SK-N-MC (cell line): Measurements from ENCODE around the gene THOP1.
A peak's percentile ranks its signal among the peaks of the same experiment; 100 is the strongest.

ENCODE experiments used
- DNase-seq: peaks from one replicate; pipeline ENCODE4 v3.0.0-alpha.2; 2011; ENCODE audit warnings: low read depth, low spot score
- H3K27ac ChIP-seq: fragments of 200-600 bp; sonication (generic); 2 replicates; pipeline ENCODE4 v1.5.1; 2016; ENCODE audit warnings: mixed run types
- H3K36me3 ChIP-seq: fragments of 200-600 bp; sonication (generic); 2 replicates; pipeline ENCODE4 v1.6.1; 2017; ENCODE audit warnings: antibody characterized with exemption, low read length, mixed read lengths; ENCODE audit not compliant: insufficient read depth
- H3K4me3 ChIP-seq: fragments of 200-600 bp; sonication (generic); 2 replicates; pipeline ENCODE4 v1.5.1; 2016
- H3K9ac ChIP-seq: fragments of 200-600 bp; sonication (generic); 2 replicates; pipeline ENCODE4 v1.8.0; 2017; ENCODE audit warnings: mixed run types, mixed read lengths; ENCODE audit not compliant: insufficient read length
- H3K9me3 ChIP-seq: fragments of 200-600 bp; sonication (generic); 2 replicates; pipeline ENCODE4 v1.6.1; 2017; ENCODE audit warnings: low read depth, mild to moderate bottlenecking, antibody characterized with exemption, low read length, moderate library complexity, mixed read lengths
- EZH2 ChIP-seq: fragments of 200-600 bp; sonication (generic); IDR thresholded peaks from one replicate; pipeline ENCODE4 v1.6.1; 2017; ENCODE audit warnings: antibody characterized with exemption
- FOXP2 ChIP-seq: optimal IDR thresholded peaks from 2 replicates; pipeline ENCODE3; 2011; ENCODE audit warnings: mild to moderate bottlenecking, moderate library complexity; ENCODE audit not compliant: insufficient read depth; ENCODE audit errors: extremely low read length, control extremely low read depth
- POLR2AphosphoS5 ChIP-seq: IDR thresholded peaks from 2 replicates; pipeline ENCODE4 v1.6.1; 2012; ENCODE audit warnings: mild to moderate bottlenecking, low read depth, low read length, borderline replicate concordance

The THOP1 gene

DNA sequence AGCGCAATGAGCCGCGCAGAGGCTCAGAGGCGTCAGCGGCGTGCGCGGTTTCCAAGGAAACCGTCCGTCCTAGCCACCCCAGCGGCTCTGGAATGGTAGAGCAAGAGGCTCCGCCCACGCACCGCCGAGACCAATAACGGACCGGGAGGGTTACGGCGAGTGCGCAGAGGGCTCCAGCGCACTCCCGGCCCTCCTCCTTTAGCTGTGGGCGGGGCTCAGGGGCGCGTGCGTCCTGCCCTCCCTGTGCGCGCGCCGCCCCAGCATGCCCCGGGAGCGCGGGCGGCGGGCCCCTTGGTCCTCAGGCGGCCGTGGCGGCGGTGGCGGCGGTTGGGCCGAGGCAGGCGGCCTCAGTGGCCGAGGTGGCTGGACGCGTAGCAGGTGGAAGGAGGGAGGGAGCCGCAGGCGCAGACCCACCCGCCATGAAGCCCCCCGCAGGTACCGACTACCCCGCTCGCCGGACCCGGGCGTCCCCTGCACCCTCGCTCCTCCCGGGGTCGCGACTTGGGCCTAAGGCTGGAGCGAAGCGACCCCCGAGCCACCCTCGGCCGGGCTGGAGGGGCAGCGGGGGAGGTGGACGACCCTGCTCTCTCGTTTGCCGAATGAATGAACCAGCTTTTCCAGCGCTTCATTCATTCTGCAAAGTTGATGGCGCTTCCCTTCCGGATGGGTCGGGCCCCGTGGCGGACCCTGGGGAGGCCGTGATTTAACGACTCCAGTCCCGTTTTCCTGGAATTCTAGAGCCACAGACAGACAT lies at the start of gene THOP1:
THOP1 (plus strand) TSS at position 260 of the 754 bp plus-strand sequence; CDS start at position 420, 160 bp downstream.
- peak within 1 kb of the TSS; percentile 60; the same call in 1 of the 2 replicates for H3K27ac ChIP-seq

DNA sequence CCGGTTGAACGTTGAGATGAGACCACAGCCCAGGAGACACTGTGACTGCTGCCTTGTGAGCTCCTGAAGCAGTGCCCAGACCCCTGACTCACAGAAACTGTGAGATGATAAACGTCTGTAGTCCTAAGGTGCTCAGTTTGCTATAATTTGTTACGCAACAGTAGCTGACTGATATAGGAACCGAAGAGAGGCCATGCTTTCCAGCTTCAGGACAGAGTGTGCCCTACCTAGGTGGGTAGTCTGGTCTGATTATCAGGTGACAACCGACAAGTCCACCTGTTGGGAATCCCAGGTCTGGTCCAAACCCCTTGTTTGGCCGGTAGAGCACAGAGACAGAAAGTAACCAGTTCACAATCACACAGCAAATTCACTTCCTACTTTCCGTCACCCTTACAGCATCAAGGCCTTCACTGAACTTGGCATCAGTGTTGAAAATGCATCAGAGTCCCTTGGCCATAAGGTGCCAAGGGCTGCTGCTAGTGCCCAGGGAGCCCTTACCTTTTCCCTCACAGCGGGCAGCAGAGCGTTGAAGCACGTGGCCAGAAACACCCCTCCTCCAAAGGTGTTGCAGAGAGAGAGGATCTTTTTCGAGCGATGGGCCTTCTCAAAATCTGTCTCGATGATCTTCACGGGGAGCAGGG lies 48.6 kb upstream of the THOP1 start:
- no peak for DNase-seq
- H3K4me3 ChIP-seq = no peak overlapping the region
- peaks cover 8% of the 10 kb centered on the region; the same call in 1 of the 2 replicates for H3K36me3 ChIP-seq
- H3K9me3 ChIP-seq = no peaks in the 10 kb centered on the region
- TF ChIP-seq FOXP2 (no peak), POLR2AphosphoS5 (no peak), EZH2 (no peak)
- H3K27ac ChIP-seq = no peak overlapping the region
- H3K9ac ChIP-seq = no peak overlapping the region

More for the DNA sequence above, at the start of gene THOP1:
- Histone ChIP-seq H3K4me3 (peak within 1 kb of the TSS; percentile 99), H3K9me3 (no peaks in the 10 kb centered on the region), H3K36me3 (peaks cover 16% of the 10 kb centered on the region; the same call in 1 of the 2 replicates), H3K9ac (peak within 1 kb of the TSS; percentile 99)
- TF ChIP-seq FOXP2 = peak; percentile 49
- peak; percentile 55 for TF ChIP-seq POLR2AphosphoS5
- no peak for TF ChIP-seq EZH2
- DNase-seq = peak; percentile 87

DNA sequence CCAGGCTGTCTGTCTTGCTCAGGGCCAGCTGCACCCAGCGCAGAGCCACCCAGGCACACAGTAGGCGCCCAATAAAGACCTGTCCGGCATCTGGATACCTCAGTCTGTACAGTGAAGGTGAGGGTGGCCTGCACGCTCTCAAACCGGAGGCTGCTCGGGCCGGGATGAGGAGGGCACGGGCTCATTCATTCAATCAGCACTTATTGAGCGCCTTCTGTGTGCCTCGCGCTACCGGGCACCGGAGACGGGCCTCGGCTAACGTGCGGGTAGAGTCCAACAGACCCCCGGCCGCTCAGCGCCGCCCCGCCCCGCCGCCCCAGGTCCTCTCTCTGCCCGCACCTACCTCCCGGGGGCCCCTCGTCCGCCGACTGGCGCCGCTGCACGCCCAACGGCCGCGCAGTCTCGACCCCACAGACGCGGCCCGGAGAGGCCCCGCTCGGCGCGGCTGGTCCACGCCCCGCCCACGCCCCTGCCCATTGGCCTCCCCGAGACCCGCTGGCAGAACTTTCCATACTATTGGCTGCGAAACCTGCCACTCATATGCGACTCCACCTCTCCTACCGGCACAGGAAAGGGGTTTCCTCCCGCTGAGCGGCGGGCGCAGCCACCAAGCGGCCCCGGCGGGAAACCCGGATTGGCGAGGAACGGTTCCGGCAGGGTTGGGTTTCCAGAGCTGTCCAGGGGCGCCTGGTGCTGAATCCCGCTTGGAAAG lies 45.5 kb upstream of the THOP1 start, which contains the start of gene SLC39A3:
SLC39A3 (minus strand) TSS at position 416 of the 712 bp plus-strand sequence. CDS start 2,760 bp downstream, outside the sequence.
- no peak within 1 kb of the TSS for H3K27ac ChIP-seq
- H3K9me3 ChIP-seq = no peaks in the 10 kb centered on the region
- DNase-seq = peak; percentile 95
- peak within 1 kb of the TSS; percentile 93 for H3K4me3 ChIP-seq
- H3K9ac ChIP-seq = peak within 1 kb of the TSS; percentile 82
- H3K36me3 ChIP-seq = peaks cover 8% of the 10 kb centered on the region; the same call in 1 of the 2 replicates
- TF ChIP-seq POLR2AphosphoS5 (peak; percentile 54; the same call in 1 of the 2 replicates), FOXP2 (no peak)

DNA sequence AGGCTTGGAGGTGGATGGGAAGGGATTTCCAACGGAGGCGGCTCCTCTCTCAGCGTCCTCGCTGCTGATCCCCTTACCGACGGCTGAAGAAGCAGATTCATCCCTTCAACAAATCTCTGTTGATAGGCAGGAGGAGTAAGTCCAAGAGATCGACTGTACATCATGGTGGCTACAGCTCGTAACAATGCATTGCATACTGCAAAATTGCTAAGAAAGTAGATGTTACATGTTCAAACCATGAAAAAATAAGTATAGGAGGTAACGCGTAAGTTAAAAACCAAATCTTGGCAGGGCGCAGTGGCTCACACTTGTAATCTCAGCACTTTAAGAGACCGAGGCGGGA lies 45.0 kb upstream of the THOP1 start:
- no peak overlapping the region for H3K4me3 ChIP-seq
- DNase-seq = no peak
- no peak overlapping the region for H3K27ac ChIP-seq

DNA sequence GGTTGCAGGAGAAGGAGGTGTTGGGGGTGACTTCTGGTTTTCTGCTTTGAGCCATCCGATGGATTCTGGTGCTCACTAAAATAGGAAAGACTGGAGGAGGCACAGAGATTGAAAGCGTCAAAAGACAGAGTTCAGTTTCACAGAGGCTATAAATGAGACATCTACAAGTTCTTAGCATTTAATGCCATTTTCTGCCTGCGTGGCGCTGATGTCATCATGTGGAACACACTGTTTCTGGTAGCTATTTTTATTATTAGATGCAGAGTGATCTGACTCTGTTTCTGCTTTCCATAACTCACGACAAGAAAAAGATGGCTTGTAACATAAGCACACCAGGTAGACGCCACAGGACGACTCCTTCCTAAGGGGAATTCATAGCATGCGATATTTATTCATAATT lies 42.2 kb upstream of the THOP1 start:
- TF ChIP-seq POLR2AphosphoS5 (no peak), EZH2 (no peak), FOXP2 (no peak)
- no peaks in the 10 kb centered on the region for H3K9me3 ChIP-seq
- no peak overlapping the region for H3K9ac ChIP-seq
- H3K4me3 ChIP-seq = no peak overlapping the region
- no peak overlapping the region for H3K27ac ChIP-seq
- no peak for DNase-seq
- no peaks in the 10 kb centered on the region for H3K36me3 ChIP-seq

More for the DNA sequence above, 45.0 kb upstream of the THOP1 start:
- TF ChIP-seq POLR2AphosphoS5 (no peak), EZH2 (no peak), FOXP2 (no peak)
- no peak overlapping the region for H3K9ac ChIP-seq
- H3K36me3 ChIP-seq = peaks cover 8% of the 10 kb centered on the region; the same call in 1 of the 2 replicates
- no peaks in the 10 kb centered on the region for H3K9me3 ChIP-seq

DNA sequence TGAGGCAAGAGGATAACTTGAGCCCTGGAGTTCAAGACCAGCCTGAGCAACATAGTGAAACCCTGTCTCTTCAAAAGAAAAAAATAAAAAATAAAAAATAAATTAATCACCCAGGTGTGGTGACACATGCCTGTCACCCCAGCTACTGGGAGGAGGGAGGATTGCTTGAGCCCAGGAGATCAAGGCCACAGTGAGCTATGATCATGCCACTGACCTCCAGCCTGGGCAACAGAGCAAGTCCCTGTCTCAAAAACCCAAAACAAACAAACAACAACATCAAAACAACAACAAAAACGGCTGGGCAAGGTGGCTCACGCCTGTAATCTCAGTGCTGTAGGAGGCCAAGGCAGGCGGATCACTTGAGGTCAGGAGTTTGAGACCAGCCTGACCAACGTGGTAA lies 41.2 kb upstream of the THOP1 start:
- H3K9me3 ChIP-seq = no peaks in the 10 kb centered on the region
- H3K27ac ChIP-seq = no peak overlapping the region
- no peak overlapping the region for H3K4me3 ChIP-seq

DNA sequence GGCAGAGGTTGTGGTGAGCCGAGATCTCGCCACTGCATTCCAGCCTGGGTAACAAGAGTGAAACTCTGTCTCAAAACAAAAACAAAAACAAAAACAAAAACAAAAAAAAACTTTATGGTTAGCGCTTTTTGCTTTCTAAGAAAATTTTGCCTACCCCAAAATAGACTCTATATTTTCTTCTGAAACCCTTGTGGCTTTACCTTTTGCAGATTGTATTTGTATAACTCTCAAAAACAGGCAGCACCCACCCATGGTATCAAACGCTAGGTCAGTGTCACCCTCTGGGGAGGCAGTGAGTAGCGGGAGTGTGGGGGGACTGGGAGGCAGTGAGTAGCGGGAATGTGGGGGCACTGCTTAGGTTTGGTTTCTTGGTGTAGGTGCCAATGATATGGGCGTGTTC lies 38.0 kb upstream of the THOP1 start:
- no peak for DNase-seq
- TF ChIP-seq POLR2AphosphoS5 = no peak
- no peak for TF ChIP-seq EZH2
- no peak for TF ChIP-seq FOXP2
- no peaks in the 10 kb centered on the region for H3K36me3 ChIP-seq
- H3K9ac ChIP-seq = no peak overlapping the region
- H3K4me3 ChIP-seq = no peak overlapping the region
- no peaks in the 10 kb centered on the region for H3K9me3 ChIP-seq
- H3K27ac ChIP-seq = no peak overlapping the region

More for the DNA sequence above, 41.2 kb upstream of the THOP1 start:
- H3K9ac ChIP-seq = no peak overlapping the region
- H3K36me3 ChIP-seq = no peaks in the 10 kb centered on the region
- TF ChIP-seq EZH2 = no peak
- no peak for TF ChIP-seq POLR2AphosphoS5
- no peak for TF ChIP-seq FOXP2
- DNase-seq = no peak
